Measurements from ENCODE around the gene NEU1.
A peak's percentile ranks its signal among the peaks of the same experiment; 100 is the strongest.
"Not testable (repeated sequence)": the region's sequence is repeated elsewhere in the genome, so short reads cannot be mapped to it uniquely, and the experiment has no call there.

Gene NEU1

DNA sequence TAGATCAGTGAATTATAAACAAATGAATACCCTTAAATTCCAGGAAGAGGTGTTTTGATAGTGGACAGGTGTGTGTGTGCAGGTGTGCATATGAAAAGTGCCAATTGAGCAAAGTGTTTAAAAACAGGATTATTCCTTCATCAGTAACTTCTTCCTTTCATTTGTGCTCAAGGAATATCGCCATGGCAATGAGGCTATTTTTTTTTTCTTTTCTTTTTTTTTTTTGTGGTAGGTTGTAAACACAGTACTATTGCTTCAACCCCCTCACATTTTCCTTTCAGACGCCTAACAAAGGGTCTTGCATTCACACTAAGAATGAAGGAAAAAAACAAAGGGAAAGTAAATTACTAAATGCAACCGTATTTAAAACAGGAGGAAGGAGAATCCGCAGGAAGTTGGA is 37.1 kb downstream of the NEU1 start:
- TF ChIP-seq, protein P1, sequence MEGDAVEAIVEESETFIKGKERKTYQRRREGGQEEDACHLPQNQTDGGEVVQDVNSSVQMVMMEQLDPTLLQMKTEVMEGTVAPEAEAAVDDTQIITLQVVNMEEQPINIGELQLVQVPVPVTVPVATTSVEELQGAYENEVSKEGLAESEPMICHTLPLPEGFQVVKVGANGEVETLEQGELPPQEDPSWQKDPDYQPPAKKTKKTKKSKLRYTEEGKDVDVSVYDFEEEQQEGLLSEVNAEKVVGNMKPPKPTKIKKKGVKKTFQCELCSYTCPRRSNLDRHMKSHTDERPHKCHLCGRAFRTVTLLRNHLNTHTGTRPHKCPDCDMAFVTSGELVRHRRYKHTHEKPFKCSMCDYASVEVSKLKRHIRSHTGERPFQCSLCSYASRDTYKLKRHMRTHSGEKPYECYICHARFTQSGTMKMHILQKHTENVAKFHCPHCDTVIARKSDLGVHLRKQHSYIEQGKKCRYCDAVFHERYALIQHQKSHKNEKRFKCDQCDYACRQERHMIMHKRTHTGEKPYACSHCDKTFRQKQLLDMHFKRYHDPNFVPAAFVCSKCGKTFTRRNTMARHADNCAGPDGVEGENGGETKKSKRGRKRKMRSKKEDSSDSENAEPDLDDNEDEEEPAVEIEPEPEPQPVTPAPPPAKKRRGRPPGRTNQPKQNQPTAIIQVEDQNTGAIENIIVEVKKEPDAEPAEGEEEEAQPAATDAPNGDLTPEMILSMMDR (IDR thresholded peaks at IDR 0.05; ENCODE audit: low read depth, low read length): no peak
- Histone ChIP-seq H3K36me3 (no peaks in the 10 kb centered on the region), H3K27ac (no peak overlapping the region), H3K9me3 (ENCODE audit: severe bottlenecking) (peaks cover 13% of the 10 kb centered on the region), H3K27me3 (ENCODE audit: insufficient read depth, low read depth, severe bottlenecking) (no peaks in the 10 kb centered on the region), H3K4me3 (ENCODE audit: low read depth, low read length) (no peak overlapping the region)
- DNase-seq: no peak

GRCh38 chr6:31823592-31824196 is 38.9 kb downstream of the NEU1 start:
- H3K36me3 ChIP-seq; H3K27me3 ChIP-seq (ENCODE audit: insufficient read depth, low read depth, severe bottlenecking); H3K4me3 ChIP-seq (ENCODE audit: low read depth, low read length); H3K27ac ChIP-seq; DNase-seq: not testable (repeated sequence)
- H3K9me3 ChIP-seq (ENCODE audit: severe bottlenecking): peaks cover 20% of the 10 kb centered on the region

DNA sequence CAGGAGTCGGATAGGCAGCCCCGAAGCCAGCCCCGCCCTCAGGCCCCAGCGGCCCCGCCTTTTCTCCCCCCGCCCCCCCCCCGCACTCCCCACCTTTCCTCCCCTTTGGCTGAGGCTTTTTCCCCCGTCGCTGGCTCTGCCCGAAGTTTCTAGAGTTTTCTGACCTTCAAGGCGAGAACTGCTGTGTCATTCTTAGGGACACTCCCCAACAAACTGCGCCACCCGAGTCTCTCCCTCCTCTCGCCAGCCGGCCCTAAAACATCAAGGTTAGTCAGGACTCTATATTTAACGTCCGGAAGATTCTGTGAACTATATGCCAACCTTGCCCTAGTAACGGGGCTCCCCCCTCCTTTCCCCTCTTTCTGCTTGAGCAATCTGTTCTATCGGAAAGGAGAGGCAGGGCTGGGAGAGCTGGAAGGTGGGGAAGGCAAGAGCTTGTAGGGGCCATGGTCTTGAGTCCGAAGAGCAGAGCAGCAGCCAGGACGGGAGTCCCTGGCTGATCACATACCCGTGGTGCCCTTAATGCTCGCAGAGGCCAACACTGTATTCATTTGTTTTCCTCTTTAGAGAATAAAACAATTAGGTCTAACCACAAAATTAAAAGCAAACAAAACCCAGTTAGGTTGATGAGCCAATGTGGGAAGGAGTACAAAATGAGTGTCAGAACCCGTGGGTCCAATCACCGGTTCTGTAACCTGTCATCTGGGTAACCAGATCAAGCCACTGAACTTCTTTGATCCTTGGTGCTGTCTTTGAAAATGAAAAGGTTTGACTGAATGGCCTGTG is 40.4 kb downstream of the NEU1 start:
- no peaks in the 10 kb centered on the region for H3K27me3 ChIP-seq (ENCODE audit: insufficient read depth, low read depth, severe bottlenecking)
- TF ChIP-seq, protein P1 (IDR thresholded peaks at IDR 0.05; ENCODE audit: low read depth, low read length): no peak
- peaks cover 14% of the 10 kb centered on the region for H3K9me3 ChIP-seq (ENCODE audit: severe bottlenecking)
- no peak overlapping the region for H3K27ac ChIP-seq
- H3K36me3 ChIP-seq: no peaks in the 10 kb centered on the region
- peak overlapping the region; percentile 26 for H3K4me3 ChIP-seq (ENCODE audit: low read depth, low read length)
- no peak for DNase-seq

DNA sequence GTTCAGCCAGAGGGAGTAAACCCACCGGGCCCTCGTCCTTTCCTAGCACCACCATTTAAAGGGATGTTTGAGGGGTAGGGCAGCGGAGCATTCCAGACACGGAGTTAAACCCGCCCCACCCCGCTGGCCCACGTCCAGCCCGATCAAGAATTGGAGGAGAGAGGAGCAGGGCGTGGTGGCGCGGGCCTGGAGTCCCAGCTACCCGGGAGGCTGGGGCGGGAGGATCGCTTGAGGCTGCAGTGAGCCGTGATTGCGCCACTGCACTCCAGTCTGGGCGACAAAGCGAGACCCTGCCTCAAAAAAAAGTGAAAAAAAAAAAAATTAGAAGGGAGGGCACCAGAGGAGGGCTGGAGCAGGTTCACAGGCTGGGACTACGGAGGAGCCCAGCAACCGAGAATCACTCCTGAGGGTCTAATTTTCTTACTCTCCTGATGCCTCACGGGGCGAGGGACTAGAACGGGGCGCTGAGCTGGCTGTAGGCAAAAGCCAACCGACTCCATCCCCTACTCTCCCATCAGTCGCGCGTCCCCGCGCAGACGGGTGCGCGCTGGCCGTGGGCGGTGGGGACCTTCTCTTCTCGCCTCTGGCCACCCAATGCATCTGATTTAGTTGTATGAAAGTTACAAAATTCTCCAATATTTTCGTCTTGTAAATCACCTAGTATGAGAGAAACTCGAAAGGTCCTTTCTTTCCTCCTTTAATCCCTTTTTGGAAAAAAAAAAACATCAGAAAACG is 41.2 kb downstream of the NEU1 start:
- DNase-seq: no peak
- TF ChIP-seq, protein P1 (IDR thresholded peaks at IDR 0.05; ENCODE audit: low read depth, low read length): no peak
- Histone ChIP-seq H3K4me3 (ENCODE audit: low read depth, low read length) (peak overlapping the region; percentile 26; the same call in 1 of the 2 replicates), H3K36me3 (no peaks in the 10 kb centered on the region), H3K9me3 (ENCODE audit: severe bottlenecking) (peaks cover 10% of the 10 kb centered on the region), H3K27ac (peak overlapping the region; percentile 35), H3K27me3 (ENCODE audit: insufficient read depth, low read depth, severe bottlenecking) (no peaks in the 10 kb centered on the region)

GRCh38 chr6:31820399-31820798 is 42.2 kb downstream of the NEU1 start:
- H3K9me3 ChIP-seq (ENCODE audit: severe bottlenecking); H3K4me3 ChIP-seq (ENCODE audit: low read depth, low read length); H3K36me3 ChIP-seq; H3K27me3 ChIP-seq (ENCODE audit: insufficient read depth, low read depth, severe bottlenecking); DNase-seq; H3K27ac ChIP-seq: not testable (repeated sequence)

DNA sequence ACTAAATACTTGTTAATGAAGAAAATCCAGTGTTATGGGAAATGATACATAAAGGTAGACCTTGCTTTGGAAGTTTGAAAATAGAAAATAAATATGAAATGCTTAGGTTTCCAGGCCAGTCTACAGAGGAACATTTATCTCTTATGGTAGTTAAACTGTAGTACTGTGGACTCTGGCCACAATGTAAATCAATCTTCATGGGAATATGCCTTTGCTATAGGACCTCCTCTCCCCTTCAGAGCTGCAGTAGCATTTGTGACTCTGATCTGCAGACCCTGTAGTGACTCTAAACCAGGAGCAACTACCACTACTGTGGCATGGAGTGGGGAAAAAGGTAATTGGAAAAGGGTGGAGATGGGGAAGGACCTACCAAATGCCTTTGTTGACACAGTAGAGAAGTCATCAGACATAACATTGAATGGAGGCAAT is 42.7 kb downstream of the NEU1 start:
- no peak overlapping the region for H3K4me3 ChIP-seq (ENCODE audit: low read depth, low read length)
- H3K27ac ChIP-seq: no peak overlapping the region
- no peaks in the 10 kb centered on the region for H3K36me3 ChIP-seq
- H3K27me3 ChIP-seq (ENCODE audit: insufficient read depth, low read depth, severe bottlenecking): no peaks in the 10 kb centered on the region
- no peak for DNase-seq
- TF ChIP-seq, protein P1 (IDR thresholded peaks at IDR 0.05; ENCODE audit: low read depth, low read length): no peak
- H3K9me3 ChIP-seq (ENCODE audit: severe bottlenecking): peaks cover 15% of the 10 kb centered on the region

DNA sequence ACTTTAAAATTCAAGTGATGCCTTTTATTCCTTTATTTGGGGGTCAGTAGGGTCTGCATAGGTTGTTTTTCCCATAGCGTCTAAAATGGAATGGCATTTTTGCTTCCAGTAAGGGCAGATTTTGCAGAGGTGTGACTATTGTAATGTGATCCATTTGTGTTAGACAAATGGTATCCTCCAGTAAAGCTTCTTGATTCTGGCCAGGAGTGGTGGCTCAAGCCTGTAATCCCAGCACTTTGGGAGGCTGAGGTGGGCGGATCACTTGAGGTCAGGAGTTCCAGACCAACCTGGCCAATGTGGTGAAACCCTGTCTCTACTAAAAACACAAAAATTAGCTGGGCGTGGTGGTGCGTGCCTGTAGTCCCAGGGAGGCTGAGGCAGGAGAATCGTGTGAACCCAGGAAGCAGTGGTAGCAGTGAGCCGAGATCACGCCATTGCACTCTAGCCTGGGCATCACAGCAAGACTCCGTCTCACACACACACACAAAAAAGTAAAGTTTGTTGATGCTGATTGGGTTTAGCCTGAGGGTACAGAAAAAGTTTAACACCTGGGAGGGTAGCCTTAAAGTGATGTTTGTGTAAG is 44.6 kb downstream of the NEU1 start:
- not testable (repeated sequence) for H3K27me3 ChIP-seq (ENCODE audit: insufficient read depth, low read depth, severe bottlenecking); H3K36me3 ChIP-seq; DNase-seq; H3K4me3 ChIP-seq (ENCODE audit: low read depth, low read length); H3K27ac ChIP-seq
- H3K9me3 ChIP-seq (ENCODE audit: severe bottlenecking): peaks cover 31% of the 10 kb centered on the region

GRCh38 chr6:31817133-31817928 is 45.3 kb downstream of the NEU1 start:
- peaks cover 31% of the 10 kb centered on the region for H3K9me3 ChIP-seq (ENCODE audit: severe bottlenecking)
- not testable (repeated sequence) for H3K27ac ChIP-seq; H3K36me3 ChIP-seq; H3K4me3 ChIP-seq (ENCODE audit: low read depth, low read length); DNase-seq; H3K27me3 ChIP-seq (ENCODE audit: insufficient read depth, low read depth, severe bottlenecking)
